ENCODE results near the gene KIF3B. TPM values are rescaled to one million over a fixed set of nuclear protein-coding genes. Genes with fewer than 3 reads are reported as not detected.
"Not testable (repeated sequence)": the region's sequence is repeated elsewhere in the genome, so short reads cannot be mapped to it uniquely, and the experiment has no call there.

Gene KIF3B
- total RNA-seq, 2 donors from 2014 or later, result 13.4 to 14.4 TPM

GRCh38 chr20:32333181-32333987 lies 55.9 kb downstream of the KIF3B start:
- H3K36me3 Mint-ChIP-seq (ENCODE audit: low read depth), result peaks cover 7% of the 10 kb centered on the region
- no peak for DNase-seq
- peak overlapping the region; percentile 89 for H3K27ac Mint-ChIP-seq

GRCh38 chr20:32333988-32334885 lies 56.8 kb downstream of the KIF3B start:
- no peaks in the 10 kb centered on the region for H3K27me3 Mint-ChIP-seq
- peak overlapping the region; percentile 83 for H3K4me3 Mint-ChIP-seq
- peak overlapping the region; percentile 89 for H3K27ac Mint-ChIP-seq
- H3K9me3 ChIP-seq (ENCODE audit: control insufficient read depth, low read length, poor library complexity, severe bottlenecking), result no peaks in the 10 kb centered on the region
- DNase-seq (peak; percentile 27 to 35 (median 28)), ATAC-seq (peak; percentile 89)
- H3K4me1 Mint-ChIP-seq, result peaks cover 29% of the 10 kb centered on the region
- peaks cover 7% of the 10 kb centered on the region for H3K36me3 Mint-ChIP-seq (ENCODE audit: low read depth)

More at GRCh38 chr20:32333181-32333987, 55.9 kb downstream of the KIF3B start:
- Mint-ChIP-seq H3K4me3 (peak overlapping the region; percentile 83), H3K27me3 (no peaks in the 10 kb centered on the region), H3K4me1 (peaks cover 29% of the 10 kb centered on the region)
- H3K9me3 ChIP-seq (ENCODE audit: control insufficient read depth, low read length, poor library complexity, severe bottlenecking), result no peaks in the 10 kb centered on the region
- ATAC-seq, result peak; percentile 16

DNA sequence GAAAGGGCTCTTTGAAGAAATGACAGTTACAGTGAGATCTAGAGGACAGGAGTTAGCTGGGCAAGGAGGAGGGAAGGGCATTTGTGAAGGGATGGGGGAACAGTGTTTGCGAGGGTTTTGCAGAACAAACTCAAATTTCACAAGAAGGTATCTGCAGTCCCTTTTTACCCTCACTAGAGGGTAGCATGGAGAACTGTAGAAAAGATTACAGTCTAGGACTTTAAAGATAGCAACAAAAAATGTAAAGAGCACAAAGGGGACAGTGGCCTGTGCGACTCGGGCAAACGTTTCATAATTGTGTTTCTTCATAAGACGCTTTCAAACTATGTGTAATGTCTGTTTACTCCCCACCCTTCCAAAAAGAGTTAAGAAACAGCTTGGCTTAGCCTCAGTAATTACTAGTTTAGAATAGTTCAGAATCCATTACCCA lies 59.5 kb downstream of the KIF3B start:
- ATAC-seq (peak; percentile 45), DNase-seq (no peak)
- Mint-ChIP-seq H3K4me1 (peaks cover 34% of the 10 kb centered on the region), H3K4me3 (no peak overlapping the region), H3K27me3 (no peaks in the 10 kb centered on the region), H3K27ac (peak overlapping the region; percentile 59), H3K36me3 (ENCODE audit: low read depth) (peaks cover 6% of the 10 kb centered on the region)
- H3K9me3 ChIP-seq (ENCODE audit: control insufficient read depth, low read length, poor library complexity, severe bottlenecking), result no peaks in the 10 kb centered on the region

GRCh38 chr20:32337937-32338661 lies 60.6 kb downstream of the KIF3B start:
- no peak for ATAC-seq
- Mint-ChIP-seq H3K4me1 (peaks cover 25% of the 10 kb centered on the region), H3K36me3 (ENCODE audit: low read depth) (peaks cover 2% of the 10 kb centered on the region), H3K27me3 (no peaks in the 10 kb centered on the region), H3K4me3 (no peak overlapping the region), H3K27ac (no peak overlapping the region)
- no peaks in the 10 kb centered on the region for H3K9me3 ChIP-seq (ENCODE audit: control insufficient read depth, low read length, poor library complexity, severe bottlenecking)
- DNase-seq, result no peak

DNA sequence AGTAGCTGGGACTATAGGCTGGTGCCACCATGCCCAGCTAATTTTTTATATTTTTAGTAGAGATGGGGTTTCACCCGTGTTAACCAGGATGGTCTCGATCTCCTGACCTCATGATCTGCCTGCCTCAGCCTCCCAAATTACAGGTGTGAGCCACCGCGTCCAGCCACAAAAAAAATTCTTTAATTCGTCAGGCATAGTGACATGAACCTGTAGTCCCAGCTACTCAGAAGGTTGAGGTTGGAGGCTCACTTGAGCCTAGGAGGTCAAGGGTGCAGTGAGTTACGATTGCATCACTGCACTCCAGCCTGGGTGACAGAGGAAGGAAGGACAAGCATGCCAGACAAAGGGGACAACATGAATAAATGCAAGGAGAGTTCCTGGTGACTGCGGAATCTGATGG lies 61.2 kb downstream of the KIF3B start:
- no peaks in the 10 kb centered on the region for H3K9me3 ChIP-seq (ENCODE audit: control insufficient read depth, low read length, poor library complexity, severe bottlenecking)
- DNase-seq, result no peak
- H3K27me3 Mint-ChIP-seq, result no peaks in the 10 kb centered on the region
- no peak overlapping the region for H3K4me3 Mint-ChIP-seq
- ATAC-seq, result no peak
- H3K27ac Mint-ChIP-seq, result no peak overlapping the region
- peaks cover 23% of the 10 kb centered on the region for H3K4me1 Mint-ChIP-seq
- peaks cover 2% of the 10 kb centered on the region for H3K36me3 Mint-ChIP-seq (ENCODE audit: low read depth)

GRCh38 chr20:32339116-32339515 lies 61.7 kb downstream of the KIF3B start:
- ATAC-seq (no peak), DNase-seq (no peak)
- H3K27me3 Mint-ChIP-seq, result no peaks in the 10 kb centered on the region
- no peaks in the 10 kb centered on the region for H3K9me3 ChIP-seq (ENCODE audit: control insufficient read depth, low read length, poor library complexity, severe bottlenecking)
- no peak overlapping the region for H3K27ac Mint-ChIP-seq
- H3K4me3 Mint-ChIP-seq, result no peak overlapping the region
- peaks cover 19% of the 10 kb centered on the region for H3K4me1 Mint-ChIP-seq
- H3K36me3 Mint-ChIP-seq (ENCODE audit: low read depth), result peaks cover 2% of the 10 kb centered on the region

DNA sequence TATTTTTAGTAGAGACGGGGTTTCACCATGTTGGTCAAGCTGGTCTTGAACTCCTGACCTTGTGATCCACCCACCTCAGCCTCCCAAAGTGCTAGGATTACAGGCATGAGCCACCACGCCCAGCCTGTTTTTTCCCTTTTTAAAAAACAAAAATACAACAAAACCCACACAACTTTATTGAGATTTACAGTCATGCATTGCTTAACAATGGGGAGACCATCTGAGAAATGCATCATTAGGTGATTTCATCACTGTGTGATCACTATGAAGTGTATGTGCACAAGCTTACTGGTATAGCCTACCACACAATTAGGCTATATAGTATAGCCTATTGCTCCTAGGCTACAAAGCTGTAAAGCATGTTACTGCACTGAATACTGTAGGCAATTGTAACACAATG lies 63.6 kb downstream of the KIF3B start:
- not testable (repeated sequence) for H3K27ac Mint-ChIP-seq; ATAC-seq; H3K9me3 ChIP-seq (ENCODE audit: control insufficient read depth, low read length, poor library complexity, severe bottlenecking); DNase-seq; H3K4me3 Mint-ChIP-seq; H3K36me3 Mint-ChIP-seq (ENCODE audit: low read depth); H3K27me3 Mint-ChIP-seq
- peaks cover 11% of the 10 kb centered on the region for H3K4me1 Mint-ChIP-seq

DNA sequence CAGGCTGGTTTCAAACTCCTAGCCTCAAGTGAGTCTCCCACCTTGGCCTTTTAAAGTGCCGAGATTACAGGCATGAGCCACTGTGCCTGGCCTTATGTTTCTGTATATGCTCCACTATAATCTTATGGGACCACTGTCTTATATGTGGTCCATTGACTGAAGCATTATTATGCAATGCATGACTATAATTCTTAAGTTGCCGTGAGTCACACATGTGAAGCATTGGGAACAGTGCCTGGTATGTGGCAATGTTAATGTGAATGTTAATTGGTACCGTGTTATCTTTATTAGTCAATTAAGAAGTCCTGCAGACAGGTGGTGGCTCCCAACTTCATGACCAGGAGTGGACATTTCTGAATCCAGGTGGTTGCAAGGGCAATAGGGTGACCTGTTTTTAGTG lies 66.0 kb downstream of the KIF3B start:
- peaks cover 2% of the 10 kb centered on the region for H3K36me3 Mint-ChIP-seq (ENCODE audit: low read depth)
- no peak overlapping the region for H3K27ac Mint-ChIP-seq
- peaks cover 7% of the 10 kb centered on the region for H3K4me1 Mint-ChIP-seq
- ATAC-seq (no peak), DNase-seq (no peak)
- H3K27me3 Mint-ChIP-seq, result no peaks in the 10 kb centered on the region
- H3K4me3 Mint-ChIP-seq, result no peak overlapping the region
- no peaks in the 10 kb centered on the region for H3K9me3 ChIP-seq (ENCODE audit: control insufficient read depth, low read length, poor library complexity, severe bottlenecking)

- Mint-ChIP-seq H3K4me3 (no peak overlapping the region), H3K4me1 (peaks cover 4% of the 10 kb centered on the region), H3K27me3 (no peaks in the 10 kb centered on the region), H3K27ac (no peak overlapping the region), H3K36me3 (ENCODE audit: low read depth) (peaks cover 4% of the 10 kb centered on the region)
- ATAC-seq (no peak), DNase-seq (no peak)
- H3K9me3 ChIP-seq (ENCODE audit: control insufficient read depth, low read length, poor library complexity, severe bottlenecking), result no peaks in the 10 kb centered on the region
These were observed 67.5 kb downstream of the KIF3B start for GRCh38 chr20:32344835-32345506.

DNA sequence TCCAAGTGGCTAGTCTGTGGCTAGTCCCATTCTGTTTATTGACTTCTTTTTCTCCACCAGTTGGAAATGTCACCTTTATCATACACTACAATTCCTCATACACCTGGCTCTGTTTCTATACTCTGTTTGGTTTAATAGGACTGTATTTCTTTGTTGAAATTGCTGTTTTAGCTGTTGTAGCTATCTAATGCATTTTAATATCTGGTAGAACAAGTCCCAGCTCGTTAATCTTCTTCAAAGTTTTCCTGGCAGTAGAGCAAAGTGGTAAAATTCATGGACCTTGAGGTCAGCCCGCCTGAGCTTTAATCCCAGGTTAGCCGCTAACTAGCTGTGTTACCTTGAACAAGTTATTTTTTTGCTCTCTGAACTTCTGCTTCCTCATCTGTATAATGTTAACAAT lies 70.8 kb downstream of the KIF3B start:
- ATAC-seq (no peak), DNase-seq (no peak)
- H3K9me3 ChIP-seq (ENCODE audit: control insufficient read depth, low read length, poor library complexity, severe bottlenecking), result no peaks in the 10 kb centered on the region
- no peak overlapping the region for H3K4me3 Mint-ChIP-seq
- H3K36me3 Mint-ChIP-seq (ENCODE audit: low read depth), result peaks cover 2% of the 10 kb centered on the region
- no peaks in the 10 kb centered on the region for H3K4me1 Mint-ChIP-seq
- H3K27ac Mint-ChIP-seq, result no peak overlapping the region
- H3K27me3 Mint-ChIP-seq, result no peaks in the 10 kb centered on the region

DNA sequence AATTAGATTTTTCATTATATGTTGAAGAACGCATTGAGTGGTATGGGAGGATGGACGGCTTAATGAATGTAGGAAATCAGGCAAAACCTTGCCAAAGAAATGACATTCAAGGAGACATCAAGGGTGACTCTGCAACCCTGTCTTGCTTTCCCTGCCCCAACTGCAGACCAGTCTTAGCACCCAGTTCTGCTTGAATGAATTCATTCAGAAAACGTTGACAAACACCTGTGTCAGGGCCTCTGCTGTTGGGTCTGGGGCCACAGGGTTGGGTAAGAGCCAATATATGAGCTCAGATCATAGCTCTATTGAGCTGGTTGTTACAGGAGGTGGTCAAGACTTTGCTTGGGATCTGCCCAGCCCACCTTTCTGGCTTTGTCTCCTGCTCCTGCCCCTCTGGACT lies 73.0 kb downstream of the KIF3B start:
- no peak overlapping the region for H3K4me3 Mint-ChIP-seq
- H3K36me3 Mint-ChIP-seq (ENCODE audit: low read depth), result peaks cover 2% of the 10 kb centered on the region
- ATAC-seq (no peak), DNase-seq (no peak)
- no peak overlapping the region for H3K27ac Mint-ChIP-seq
- H3K27me3 Mint-ChIP-seq, result no peaks in the 10 kb centered on the region
- no peaks in the 10 kb centered on the region for H3K9me3 ChIP-seq (ENCODE audit: control insufficient read depth, low read length, poor library complexity, severe bottlenecking)
- H3K4me1 Mint-ChIP-seq, result no peaks in the 10 kb centered on the region

GRCh38 chr20:32352121-32352720 lies 74.8 kb downstream of the KIF3B start:
- no peaks in the 10 kb centered on the region for H3K9me3 ChIP-seq (ENCODE audit: control insufficient read depth, low read length, poor library complexity, severe bottlenecking)
- DNase-seq (no peak), ATAC-seq (no peak)
- peaks cover 2% of the 10 kb centered on the region for H3K36me3 Mint-ChIP-seq (ENCODE audit: low read depth)
- no peaks in the 10 kb centered on the region for H3K27me3 Mint-ChIP-seq
- no peak overlapping the region for H3K27ac Mint-ChIP-seq
- peaks cover 1% of the 10 kb centered on the region for H3K4me1 Mint-ChIP-seq
- H3K4me3 Mint-ChIP-seq, result no peak overlapping the region
